ENCODE results near the gene APBB2. TPM values are rescaled to one million over a fixed set of nuclear protein-coding genes. Genes with fewer than 3 reads are reported as not detected.

APBB2 gene
- total RNA-seq, 4 donors from 2014 or later, result 66.3 to 133 (median 90.2) TPM

GRCh38 chr4:40874901-40875300 is 339.4 kb downstream of the APBB2 start:
- WGBS, 2 donors (ENCODE audit: low coverage in 1 of 2), result 40 to 50% methylated on average over 1 to 3 of the region's 3 CpGs
- H3K4me1 ChIP-seq, result no peaks in the 10 kb centered on the region
- no peaks in the 10 kb centered on the region for H3K9me3 ChIP-seq
- peaks cover 0 to 49% of the 10 kb centered on the region in 2 donors for H3K36me3 ChIP-seq
- no peak overlapping the region for H3K4me3 ChIP-seq
- H3K27me3 ChIP-seq, result no peaks in the 10 kb centered on the region
- ATAC-seq, result no peak
- H3K27ac ChIP-seq, result no peak overlapping the region
- TF ChIP-seq POLR2A (IDR thresholded peaks at IDR 0.05) (no peak), POLR2AphosphoS5 (IDR thresholded peaks at IDR 0.05) (no peak), EP300 (IDR thresholded peaks at IDR 0.05) (no peak), CTCF (IDR thresholded peaks at IDR 0.05) (no peak)

GRCh38 chr4:40874331-40874730 is 340.0 kb downstream of the APBB2 start:
- Histone ChIP-seq H3K4me3 (no peak overlapping the region), H3K9me3 (no peaks in the 10 kb centered on the region), H3K27me3 (no peaks in the 10 kb centered on the region), H3K4me1 (no peaks in the 10 kb centered on the region), H3K36me3 (peaks cover 0 to 46% of the 10 kb centered on the region in 2 donors), H3K27ac (no peak overlapping the region)
- TF ChIP-seq POLR2A (IDR thresholded peaks at IDR 0.05) (no peak), CTCF (IDR thresholded peaks at IDR 0.05) (no peak), POLR2AphosphoS5 (IDR thresholded peaks at IDR 0.05) (no peak), EP300 (IDR thresholded peaks at IDR 0.05) (no peak)
- WGBS, 2 donors (ENCODE audit: low coverage in 1 of 2), result 85 to 89% methylated on average over 4 to 7 of the region's 7 CpGs
- ATAC-seq, result no peak

- Histone ChIP-seq H3K4me1 (no peaks in the 10 kb centered on the region), H3K27me3 (no peaks in the 10 kb centered on the region), H3K36me3 (peaks cover 0 to 31% of the 10 kb centered on the region in 2 donors), H3K4me3 (no peak overlapping the region), H3K9me3 (no peaks in the 10 kb centered on the region), H3K27ac (no peak overlapping the region)
- TF ChIP-seq EP300 (IDR thresholded peaks at IDR 0.05) (no peak), POLR2A (IDR thresholded peaks at IDR 0.05) (no peak), CTCF (IDR thresholded peaks at IDR 0.05) (no peak), POLR2AphosphoS5 (IDR thresholded peaks at IDR 0.05) (no peak)
- 87 to 89% methylated on average over 7 of the region's 7 CpGs for WGBS, 2 donors (ENCODE audit: low coverage in 1 of 2)
- no peak for ATAC-seq
Measured at GRCh38 chr4:40871695-40872250, 342.6 kb downstream of the APBB2 start.

- no peak for ATAC-seq
- H3K27ac ChIP-seq, result no peak overlapping the region
- no peaks in the 10 kb centered on the region for H3K4me1 ChIP-seq
- peaks cover 0 to 41% of the 10 kb centered on the region in 2 donors for H3K36me3 ChIP-seq
- H3K9me3 ChIP-seq, result no peaks in the 10 kb centered on the region
- no peaks in the 10 kb centered on the region for H3K27me3 ChIP-seq
- 57% methylated on average over 1 of the region's 4 CpGs; no CpG with 5 or more reads in 1 of the 2 donors for WGBS, 2 donors (ENCODE audit: low coverage in 1 of 2)
- TF ChIP-seq POLR2A (IDR thresholded peaks at IDR 0.05), result no peak
- no peak for TF ChIP-seq EP300 (IDR thresholded peaks at IDR 0.05)
- TF ChIP-seq CTCF (IDR thresholded peaks at IDR 0.05), result no peak
- no peak for TF ChIP-seq POLR2AphosphoS5 (IDR thresholded peaks at IDR 0.05)
- no peak overlapping the region for H3K4me3 ChIP-seq
Measured at GRCh38 chr4:40870150-40870549, 344.2 kb downstream of the APBB2 start.

GRCh38 chr4:40865696-40866095 is 348.6 kb downstream of the APBB2 start:
- no peak for ATAC-seq
- TF ChIP-seq EP300 (IDR thresholded peaks at IDR 0.05) (no peak), POLR2A (IDR thresholded peaks at IDR 0.05) (no peak)
- Histone ChIP-seq H3K4me3 (no peak overlapping the region), H3K36me3 (peaks cover 0 to 39% of the 10 kb centered on the region in 2 donors), H3K4me1 (no peaks in the 10 kb centered on the region), H3K27ac (no peak overlapping the region), H3K9me3 (no peaks in the 10 kb centered on the region), H3K27me3 (no peaks in the 10 kb centered on the region)
- 83 to 84% methylated on average over 7 to 8 of the region's 8 CpGs for WGBS, 2 donors (ENCODE audit: low coverage in 1 of 2)

All from gastroesophageal sphincter (tissue), 4 donors.